ENCODE data around the gene ALDH3A1.
"Not testable (repeated sequence)": the region's sequence is repeated elsewhere in the genome, so short reads cannot be mapped to it uniquely, and the experiment has no call there.

ALDH3A1 gene

GRCh38 chr17:19747829-19748806 lies at the start of gene ALDH3A1:
TSS of gene ALDH3A1 (minus strand) at chr17:19748298. CDS start at chr17:19745129, 3,169 bp downstream.
- DNase-seq (ENCODE audit: low spot score) = no peak

- DNase-seq (ENCODE audit: low spot score) = no peak
Observed at GRCh38 chr17:19796457-19796856, 48.4 kb upstream of the ALDH3A1 start.

- DNase-seq (ENCODE audit: low spot score) = no peak
Observed at GRCh38 chr17:19791918-19792550, 43.9 kb upstream of the ALDH3A1 start.

- DNase-seq (ENCODE audit: low spot score) = no peak
Observed at GRCh38 chr17:19787733-19788357, 39.7 kb upstream of the ALDH3A1 start.

- DNase-seq (ENCODE audit: low spot score) = no peak
Observed at GRCh38 chr17:19785854-19786253, 37.8 kb upstream of the ALDH3A1 start.

- DNase-seq (ENCODE audit: low spot score) = no peak
Observed at GRCh38 chr17:19781488-19782458, 33.7 kb upstream of the ALDH3A1 start.

GRCh38 chr17:19780846-19781245 lies 32.7 kb upstream of the ALDH3A1 start:
- DNase-seq (ENCODE audit: low spot score) = no peak

- DNase-seq (ENCODE audit: low spot score) = no peak
Observed at GRCh38 chr17:19773534-19773933, 25.4 kb upstream of the ALDH3A1 start.

GRCh38 chr17:19771971-19772630 lies 24.0 kb upstream of the ALDH3A1 start:
- no peak for DNase-seq (ENCODE audit: low spot score)

GRCh38 chr17:19770985-19771735 lies 23.1 kb upstream of the ALDH3A1 start:
- DNase-seq (ENCODE audit: low spot score) = no peak

GRCh38 chr17:19769946-19770652 lies 22.0 kb upstream of the ALDH3A1 start:
- DNase-seq (ENCODE audit: low spot score) = no peak

GRCh38 chr17:19768046-19768782 lies 20.1 kb upstream of the ALDH3A1 start:
- no peak for DNase-seq (ENCODE audit: low spot score)

GRCh38 chr17:19766421-19767270 lies 18.5 kb upstream of the ALDH3A1 start:
- peak; percentile 60 for DNase-seq (ENCODE audit: low spot score)

- DNase-seq (ENCODE audit: low spot score) = no peak
Observed at GRCh38 chr17:19766016-19766415, 17.9 kb upstream of the ALDH3A1 start.

- DNase-seq (ENCODE audit: low spot score) = not testable (repeated sequence)
Observed at GRCh38 chr17:19763991-19764390, 15.9 kb upstream of the ALDH3A1 start.

GRCh38 chr17:19763416-19763815 lies 15.3 kb upstream of the ALDH3A1 start:
- no peak for DNase-seq (ENCODE audit: low spot score)

- peak; percentile 20 for DNase-seq (ENCODE audit: low spot score)
Observed at GRCh38 chr17:19762515-19762961, 14.4 kb upstream of the ALDH3A1 start.

GRCh38 chr17:19760746-19761145 lies 12.6 kb upstream of the ALDH3A1 start:
- no peak for DNase-seq (ENCODE audit: low spot score)

All from kidney capillary endothelial cell (primary cell).